Measurements from ENCODE around the gene FOXE1. TPM values are rescaled to one million over a fixed set of nuclear protein-coding genes. Genes with fewer than 3 reads are reported as not detected.
A peak's percentile ranks its signal among the peaks of the same experiment; 100 is the strongest.

Gene FOXE1
- total RNA-seq, 1 experiment from 2014 or later = not detected

- Histone ChIP-seq H3K4me2 (ENCODE audit: low read depth, low read length, poor library complexity, severe bottlenecking) (no peak overlapping the region), H3K27me3 (ENCODE audit: low read length) (no peaks in the 10 kb centered on the region), H3K4me3 (ENCODE audit: low read length) (no peak overlapping the region), H3K9me3 (ENCODE audit: low read length) (no peaks in the 10 kb centered on the region), H3K4me1 (ENCODE audit: low read length) (peaks cover 4% of the 10 kb centered on the region; the same call in 1 of the 2 replicates), H4K20me1 (ENCODE audit: insufficient read depth, low read depth, low read length) (no peaks in the 10 kb centered on the region), H3K27ac (ENCODE audit: low read length) (no peak overlapping the region), H3K9ac (ENCODE audit: low read length) (no peak overlapping the region), H3K36me3 (ENCODE audit: insufficient read depth, low read length) (no peaks in the 10 kb centered on the region), H2AFZ (ENCODE audit: low read length) (no peak overlapping the region), H3K79me2 (ENCODE audit: low read length) (no peaks in the 10 kb centered on the region), H3K9me2 (replicated peaks; ENCODE audit: insufficient read depth, low read length) (no peaks in the 10 kb centered on the region)
- DNase-seq = no peak
Measured at GRCh38 chr9:97876061-97876460, 23.0 kb downstream of the FOXE1 start.

- no peaks in the 10 kb centered on the region for H4K20me1 ChIP-seq (ENCODE audit: insufficient read depth, low read depth, low read length)
- H3K9me3 ChIP-seq (ENCODE audit: low read length) = no peaks in the 10 kb centered on the region
- no peak for DNase-seq
- no peaks in the 10 kb centered on the region for H3K9me2 ChIP-seq (replicated peaks; ENCODE audit: insufficient read depth, low read length)
- H3K27me3 ChIP-seq (ENCODE audit: low read length) = no peaks in the 10 kb centered on the region
- no peak overlapping the region for H3K4me3 ChIP-seq (ENCODE audit: low read length)
- H3K9ac ChIP-seq (ENCODE audit: low read length) = no peak overlapping the region
- no peak overlapping the region for H3K4me2 ChIP-seq (ENCODE audit: low read depth, low read length, poor library complexity, severe bottlenecking)
- H2AFZ ChIP-seq (ENCODE audit: low read length) = no peak overlapping the region
- H3K79me2 ChIP-seq (ENCODE audit: low read length) = no peaks in the 10 kb centered on the region
- H3K27ac ChIP-seq (ENCODE audit: low read length) = no peak overlapping the region
- no peaks in the 10 kb centered on the region for H3K36me3 ChIP-seq (ENCODE audit: insufficient read depth, low read length)
- H3K4me1 ChIP-seq (ENCODE audit: low read length) = no peaks in the 10 kb centered on the region
Measured at GRCh38 chr9:97880336-97880735, 27.3 kb downstream of the FOXE1 start.

- Histone ChIP-seq H3K9me3 (ENCODE audit: low read length) (no peaks in the 10 kb centered on the region), H3K4me3 (ENCODE audit: low read length) (no peak overlapping the region), H2AFZ (ENCODE audit: low read length) (peak overlapping the region; percentile 60; the same call in 1 of the 2 replicates), H3K36me3 (ENCODE audit: insufficient read depth, low read length) (no peaks in the 10 kb centered on the region), H3K9ac (ENCODE audit: low read length) (no peak overlapping the region), H3K4me2 (ENCODE audit: low read depth, low read length, poor library complexity, severe bottlenecking) (no peak overlapping the region), H4K20me1 (ENCODE audit: insufficient read depth, low read depth, low read length) (no peaks in the 10 kb centered on the region), H3K27ac (ENCODE audit: low read length) (no peak overlapping the region), H3K27me3 (ENCODE audit: low read length) (peaks cover 2% of the 10 kb centered on the region; the same call in 1 of the 2 replicates), H3K4me1 (ENCODE audit: low read length) (no peaks in the 10 kb centered on the region), H3K79me2 (ENCODE audit: low read length) (no peaks in the 10 kb centered on the region), H3K9me2 (replicated peaks; ENCODE audit: insufficient read depth, low read length) (no peaks in the 10 kb centered on the region)
- peak; percentile 82 for DNase-seq
Measured at GRCh38 chr9:97889941-97890887, 37.2 kb downstream of the FOXE1 start.

GRCh38 chr9:97891736-97892135 lies 38.7 kb downstream of the FOXE1 start:
- Histone ChIP-seq H3K9me3 (ENCODE audit: low read length) (no peaks in the 10 kb centered on the region), H3K4me3 (ENCODE audit: low read length) (no peak overlapping the region), H3K9me2 (replicated peaks; ENCODE audit: insufficient read depth, low read length) (no peaks in the 10 kb centered on the region), H3K9ac (ENCODE audit: low read length) (no peak overlapping the region), H4K20me1 (ENCODE audit: insufficient read depth, low read depth, low read length) (no peaks in the 10 kb centered on the region), H3K4me2 (ENCODE audit: low read depth, low read length, poor library complexity, severe bottlenecking) (no peak overlapping the region), H3K27ac (ENCODE audit: low read length) (no peak overlapping the region), H3K27me3 (ENCODE audit: low read length) (peaks cover 2% of the 10 kb centered on the region; the same call in 1 of the 2 replicates), H3K4me1 (ENCODE audit: low read length) (no peaks in the 10 kb centered on the region), H3K36me3 (ENCODE audit: insufficient read depth, low read length) (no peaks in the 10 kb centered on the region), H2AFZ (ENCODE audit: low read length) (no peak overlapping the region), H3K79me2 (ENCODE audit: low read length) (no peaks in the 10 kb centered on the region)
- DNase-seq = no peak

- no peak overlapping the region for H3K4me3 ChIP-seq (ENCODE audit: low read length)
- H3K36me3 ChIP-seq (ENCODE audit: insufficient read depth, low read length) = no peaks in the 10 kb centered on the region
- no peaks in the 10 kb centered on the region for H3K4me1 ChIP-seq (ENCODE audit: low read length)
- no peaks in the 10 kb centered on the region for H3K9me3 ChIP-seq (ENCODE audit: low read length)
- peaks cover 2% of the 10 kb centered on the region; the same call in 1 of the 2 replicates for H3K27me3 ChIP-seq (ENCODE audit: low read length)
- H3K4me2 ChIP-seq (ENCODE audit: low read depth, low read length, poor library complexity, severe bottlenecking) = no peak overlapping the region
- H2AFZ ChIP-seq (ENCODE audit: low read length) = no peak overlapping the region
- H4K20me1 ChIP-seq (ENCODE audit: insufficient read depth, low read depth, low read length) = no peaks in the 10 kb centered on the region
- no peak for DNase-seq
- no peak overlapping the region for H3K9ac ChIP-seq (ENCODE audit: low read length)
- no peak overlapping the region for H3K27ac ChIP-seq (ENCODE audit: low read length)
- no peaks in the 10 kb centered on the region for H3K79me2 ChIP-seq (ENCODE audit: low read length)
- no peaks in the 10 kb centered on the region for H3K9me2 ChIP-seq (replicated peaks; ENCODE audit: insufficient read depth, low read length)
Measured at GRCh38 chr9:97892421-97892820, 39.4 kb downstream of the FOXE1 start.

- Histone ChIP-seq H3K27me3 (ENCODE audit: low read length) (no peaks in the 10 kb centered on the region), H3K9me2 (replicated peaks; ENCODE audit: insufficient read depth, low read length) (no peaks in the 10 kb centered on the region), H2AFZ (ENCODE audit: low read length) (no peak overlapping the region), H3K4me1 (ENCODE audit: low read length) (no peaks in the 10 kb centered on the region), H3K9me3 (ENCODE audit: low read length) (no peaks in the 10 kb centered on the region), H3K9ac (ENCODE audit: low read length) (no peak overlapping the region), H3K27ac (ENCODE audit: low read length) (no peak overlapping the region), H3K4me2 (ENCODE audit: low read depth, low read length, poor library complexity, severe bottlenecking) (no peak overlapping the region), H3K79me2 (ENCODE audit: low read length) (no peaks in the 10 kb centered on the region), H4K20me1 (ENCODE audit: insufficient read depth, low read depth, low read length) (no peaks in the 10 kb centered on the region), H3K4me3 (ENCODE audit: low read length) (no peak overlapping the region), H3K36me3 (ENCODE audit: insufficient read depth, low read length) (no peaks in the 10 kb centered on the region)
- no peak for DNase-seq
Measured at GRCh38 chr9:97895211-97895610, 42.2 kb downstream of the FOXE1 start.

GRCh38 chr9:97895695-97896332 lies 42.8 kb downstream of the FOXE1 start:
- Histone ChIP-seq H3K27me3 (ENCODE audit: low read length) (no peaks in the 10 kb centered on the region), H3K27ac (ENCODE audit: low read length) (no peak overlapping the region), H3K9me2 (replicated peaks; ENCODE audit: insufficient read depth, low read length) (no peaks in the 10 kb centered on the region), H2AFZ (ENCODE audit: low read length) (no peak overlapping the region), H3K9me3 (ENCODE audit: low read length) (no peaks in the 10 kb centered on the region), H3K79me2 (ENCODE audit: low read length) (no peaks in the 10 kb centered on the region), H3K4me3 (ENCODE audit: low read length) (no peak overlapping the region), H4K20me1 (ENCODE audit: insufficient read depth, low read depth, low read length) (no peaks in the 10 kb centered on the region), H3K36me3 (ENCODE audit: insufficient read depth, low read length) (no peaks in the 10 kb centered on the region), H3K4me2 (ENCODE audit: low read depth, low read length, poor library complexity, severe bottlenecking) (no peak overlapping the region), H3K9ac (ENCODE audit: low read length) (no peak overlapping the region), H3K4me1 (ENCODE audit: low read length) (no peaks in the 10 kb centered on the region)
- peak; percentile 71 for DNase-seq

GRCh38 chr9:97900103-97900737 lies 47.2 kb downstream of the FOXE1 start:
- no peak for DNase-seq
- Histone ChIP-seq H3K9me2 (replicated peaks; ENCODE audit: insufficient read depth, low read length) (no peaks in the 10 kb centered on the region), H4K20me1 (ENCODE audit: insufficient read depth, low read depth, low read length) (no peaks in the 10 kb centered on the region), H3K9me3 (ENCODE audit: low read length) (no peaks in the 10 kb centered on the region), H2AFZ (ENCODE audit: low read length) (no peak overlapping the region), H3K27me3 (ENCODE audit: low read length) (no peaks in the 10 kb centered on the region), H3K4me2 (ENCODE audit: low read depth, low read length, poor library complexity, severe bottlenecking) (no peak overlapping the region), H3K9ac (ENCODE audit: low read length) (no peak overlapping the region), H3K27ac (ENCODE audit: low read length) (no peak overlapping the region), H3K4me3 (ENCODE audit: low read length) (no peak overlapping the region), H3K79me2 (ENCODE audit: low read length) (peaks cover 8% of the 10 kb centered on the region), H3K36me3 (ENCODE audit: insufficient read depth, low read length) (no peaks in the 10 kb centered on the region; the same call in 1 of the 2 replicates), H3K4me1 (ENCODE audit: low read length) (no peaks in the 10 kb centered on the region)

All from Karpas-422 (cell line).